Endothelial cell of umbilical vein (primary cell): ENCODE data around the gene ANO7. TPM values are rescaled to one million over a fixed set of nuclear protein-coding genes. Genes with fewer than 3 reads are reported as not detected.

Experiments
- BruUV-seq: library from RNA; stranded (reverse); fragments of 400-500 nt; replicated peaks from 2 replicates; lab custom pipeline; 2021; lab: Mats Ljungman, UMichigan
- CTCF ChIA-PET: fragments of 300-600, 350-600 bp; sonication (Branson Sonifier 250); formaldehyde crosslinking; loops from one replicate; lab custom pipeline; 2021; ENCODE audit warnings: antibody characterized with exemption, inconsistent platforms; lab: Charles Lee
- POLR2A ChIA-PET: fragments of 300-600, 350-600 bp; sonication (Branson Sonifier 250); formaldehyde crosslinking; loops from one replicate; lab custom pipeline; 2021; ENCODE audit warnings: antibody characterized with exemption, inconsistent platforms; lab: Charles Lee
- DNase-seq: peaks from one replicate; pipeline ENCODE4 v3.0.0-alpha.2; 2011; ENCODE audit warnings: low read depth, low spot score
- FAIRE-seq: peaks from 2 replicates; lab custom pipeline; 2011; peaks lifted over from hg19 to GRCh38; lab: Jason Lieb, UNC
- H2AFZ ChIP-seq: 2 replicates; pipeline ENCODE4 v1.6.0; 2012; ENCODE audit warnings: low read depth, low read length, control low read depth, inconsistent platforms
- H3K27ac ChIP-seq: 2 replicates; pipeline ENCODE4 v1.5.1; 2011; ENCODE audit warnings: low read depth, mild to moderate bottlenecking, control low read depth, low read length, moderate library complexity; ENCODE audit not compliant: insufficient read depth
- H3K27me3 ChIP-seq, 2 experiments: 2 replicates each; pipeline versions ENCODE4 v1.6.0 to v1.6.1; 2011; ENCODE audit warnings: low read length in 2 of 2, mixed read lengths in 1 of 2; ENCODE audit not compliant: control insufficient read depth in 2 of 2, insufficient read depth in 2 of 2
- H3K36me3 ChIP-seq, 2 experiments: 2 replicates in 1 of 2; 3 replicates in 1 of 2; pipeline ENCODE4 v1.5.1; 2011; ENCODE audit warnings: low read length in 2 of 2, mild to moderate bottlenecking in 1 of 2, moderate library complexity in 1 of 2; ENCODE audit not compliant: control insufficient read depth in 2 of 2, insufficient read depth in 2 of 2; ENCODE audit errors: extremely low read depth in 1 of 2
- H3K4me1 ChIP-seq: 3 replicates; pipeline ENCODE4 v1.5.1; 2011; ENCODE audit warnings: mild to moderate bottlenecking, low read length; ENCODE audit not compliant: control insufficient read depth, insufficient read depth; ENCODE audit errors: extremely low read depth
- H3K4me2 ChIP-seq: 2 replicates; pipeline ENCODE4 v1.6.1; 2011; ENCODE audit warnings: low read length, control low read depth, mixed read lengths; ENCODE audit not compliant: insufficient read depth
- H3K4me3 ChIP-seq, 3 experiments: fragments of 200-600 bp in 1 of 3; sonication (generic), shearing (Covaris generic) in 1 of 3; replicated peaks in 1 of 3; 2 replicates each; pipeline ENCODE4 v1.5.1; 2011 to 2016; ENCODE audit warnings: control low read depth in 3 of 3, low read length in 3 of 3, mild to moderate bottlenecking in 2 of 3, inconsistent platforms in 1 of 3, low read depth in 1 of 3, moderate library complexity in 1 of 3; ENCODE audit not compliant: insufficient read depth in 1 of 3
- H3K79me2 ChIP-seq: 2 replicates; pipeline ENCODE4 v1.6.0; 2012; ENCODE audit warnings: low read length, inconsistent platforms; ENCODE audit not compliant: control insufficient read depth, insufficient read depth
- H3K9ac ChIP-seq: replicated peaks from 2 replicates; pipeline ENCODE3; 2011; ENCODE audit warnings: low read length, control low read depth; ENCODE audit not compliant: insufficient read depth; ENCODE audit errors: extremely low read depth
- H3K9me1 ChIP-seq: replicated peaks from 3 replicates; pipeline ENCODE4 v1.6.0; 2011; ENCODE audit warnings: mild to moderate bottlenecking, low read length; ENCODE audit not compliant: control insufficient read depth, insufficient read depth; ENCODE audit errors: extremely low read depth
- H3K9me3 ChIP-seq: replicated peaks from 2 replicates; pipeline ENCODE4 v1.5.1; 2012; ENCODE audit warnings: low read length, inconsistent platforms; ENCODE audit not compliant: control insufficient read depth, insufficient read depth
- H4K20me1 ChIP-seq: replicated peaks from 2 replicates; pipeline ENCODE3; 2011; ENCODE audit warnings: mild to moderate bottlenecking, low read length; ENCODE audit not compliant: control insufficient read depth, insufficient read depth; ENCODE audit errors: extremely low read depth
- CTCF ChIP-seq, 2 donors: IDR thresholded peaks; 1 replicate in 1 of 2; 2 replicates in 1 of 2; pipeline ENCODE4 v1.5.1; 2011; ENCODE audit warnings: low read length in 2 of 2, mild to moderate bottlenecking in 2 of 2, moderate library complexity in 2 of 2, control low read depth in 1 of 2, inconsistent platforms in 1 of 2, low read depth in 1 of 2; ENCODE audit not compliant: insufficient read depth in 1 of 2; ENCODE audit errors: extremely low read depth in 1 of 2
- EZH2 ChIP-seq: IDR thresholded peaks from 2 replicates; pipeline ENCODE4 v1.6.1; 2012; ENCODE audit warnings: borderline replicate concordance, low read depth, mild to moderate bottlenecking, moderate library complexity, low read length, inconsistent platforms; ENCODE audit not compliant: severe bottlenecking
- FOS ChIP-seq: IDR thresholded peaks from 2 replicates; pipeline ENCODE4 v1.6.1; 2011; ENCODE audit warnings: mild to moderate bottlenecking, low read length, moderate library complexity, borderline replicate concordance; ENCODE audit not compliant: insufficient read depth
- GATA2 ChIP-seq: IDR thresholded peaks from 2 replicates; pipeline ENCODE4 v1.7.0; 2011; ENCODE audit warnings: low read depth, mild to moderate bottlenecking, moderate library complexity, mixed read lengths, low read length; ENCODE audit not compliant: insufficient read length, insufficient read depth
- JUN ChIP-seq: IDR thresholded peaks from 2 replicates; pipeline ENCODE4 v1.6.1; 2011; ENCODE audit warnings: borderline replicate concordance, low read depth; ENCODE audit not compliant: insufficient read length, insufficient read depth
- MAX ChIP-seq: IDR thresholded peaks from 2 replicates; pipeline ENCODE4 v1.6.1; 2011; ENCODE audit not compliant: insufficient read depth, insufficient read length
- MYC ChIP-seq: IDR thresholded peaks from one replicate; pipeline ENCODE4 v1.6.1; 2011; ENCODE audit warnings: mild to moderate bottlenecking, low read depth, low read length
- POLR2A ChIP-seq: IDR thresholded peaks from 2 replicates; pipeline ENCODE4 v1.6.1; 2012; ENCODE audit warnings: low read depth, mild to moderate bottlenecking, control low read depth, low read length
- POLR2AphosphoS5 ChIP-seq: IDR thresholded peaks from 2 replicates; pipeline ENCODE4 v1.6.1; 2012; ENCODE audit warnings: low read depth, mild to moderate bottlenecking, control low read depth, low read length, moderate library complexity; ENCODE audit not compliant: insufficient read depth
- dilution Hi-C: fragments of 300-500 bp; cut with MboI; formaldehyde crosslinking; loops from one replicate; pipeline ENCODE4 v1.15.0; 2019; ENCODE audit warnings: low sequenced_read_pairs; ENCODE audit not compliant: extremely low pct_ligation_motif_present
- intact Hi-C: fragments of 100-400 bp; cut with micrococcal nuclease; formaldehyde crosslinking; loops from one replicate; pipeline ENCODE4 v1.10.0; 2022
- polyA plus RNA-seq, 4 experiments: library from polyadenylated mRNA; depleted of rRNA in 3 of 4; stranded (reverse) in 3 of 4; unstranded in 1 of 4; fragments of >200 nt; gene quantifications; 2 replicates each; pipeline versions ENCODE4 v1.2.1 to v1.2.3, GENCODE V29; 2011 to 2012; ENCODE audit warnings: missing spikeins in 1 of 4
- total RNA-seq: library from RNA; stranded (reverse); gene quantifications from 2 replicates; pipeline ENCODE4 v1.2.3, GENCODE V29; 2021

Gene ANO7
- total and polyA plus RNA-seq, 2 donors (not counting 3 experiments of a cell fraction or from before 2014, with no cell fraction given), result 0.81 to 2.5 TPM

- Histone ChIP-seq H3K79me2 (peaks cover 13% of the 10 kb centered on the region), H3K9ac (no peak overlapping the region), H3K36me3 (peaks cover 3 to 4% of the 10 kb centered on the region in 2 experiments), H3K4me3 (no peak overlapping the region), H2AFZ (no peak overlapping the region), H3K27ac (no peak overlapping the region), H3K9me3 (no peaks in the 10 kb centered on the region), H4K20me1 (no peaks in the 10 kb centered on the region), H3K4me2 (no peak overlapping the region), H3K27me3 (no peaks in the 10 kb centered on the region), H3K9me1 (no peaks in the 10 kb centered on the region), H3K4me1 (peaks cover 19% of the 10 kb centered on the region)
- intact Hi-C loops, result no loop called here
- TF ChIP-seq POLR2AphosphoS5 (no peak), FOS (no peak), CTCF (IDR thresholded peaks at IDR 0.05; ENCODE audit: extremely low read depth in 1 of 2, insufficient read depth in 1 of 2, low read depth in 1 of 2, low read length in 2 of 2) (no peak), EZH2 (no peak), MYC (no peak), GATA2 (no peak)
- FAIRE-seq (no peak), DNase-seq (no peak)
- dilution Hi-C loops, result no loop called here
- ChIA-PET CTCF (no interaction called here), POLR2A (no interaction called here)
- no TSS peak for BruUV-seq
Observed at GRCh38 chr2:241153616-241154015, 34.9 kb upstream of the ANO7 start.

- Histone ChIP-seq H3K9me3 (no peaks in the 10 kb centered on the region), H3K27me3 (no peaks in the 10 kb centered on the region), H3K4me2 (no peak overlapping the region), H3K36me3 (peaks cover 3 to 9% of the 10 kb centered on the region in 2 experiments), H3K9ac (no peak overlapping the region), H3K9me1 (no peaks in the 10 kb centered on the region), H3K4me1 (peaks cover 15% of the 10 kb centered on the region), H2AFZ (no peak overlapping the region), H3K4me3 (no peak overlapping the region), H3K79me2 (peaks cover 13% of the 10 kb centered on the region), H3K27ac (no peak overlapping the region), H4K20me1 (no peaks in the 10 kb centered on the region)
- intact Hi-C loops (no loop called here), dilution Hi-C loops (no loop called here)
- DNase-seq, result no peak
- FAIRE-seq, result no peak
- ChIA-PET CTCF (no interaction called here), POLR2A (no interaction called here)
- TF ChIP-seq GATA2 (no peak), EZH2 (no peak), MYC (no peak), JUN (no peak), MAX (no peak), FOS (no peak), POLR2A (no peak), CTCF (IDR thresholded peaks at IDR 0.05; ENCODE audit: extremely low read depth in 1 of 2, insufficient read depth in 1 of 2, low read depth in 1 of 2, low read length in 2 of 2) (no peak)
- BruUV-seq, result no TSS peak
Observed at GRCh38 chr2:241154915-241155314, 33.6 kb upstream of the ANO7 start.
